Ovary (tissue), 10 donors: ENCODE measurements around the gene HCFC1R1. TPM values are rescaled to one million over a fixed set of nuclear protein-coding genes. Genes with fewer than 3 reads are reported as not detected.
A peak's percentile ranks its signal among the peaks of the same experiment; 100 is the strongest.
"Not testable (repeated sequence)": the region's sequence is repeated elsewhere in the genome, so short reads cannot be mapped to it uniquely, and the experiment has no call there.

Source experiments
- DNase-seq, 5 donors: peaks; one replicate each; pipeline ENCODE4 v3.0.0-alpha.2; 2019 to 2020
- H3K27ac ChIP-seq, 2 donors: fragments of 200-600 bp; one replicate each; pipeline versions ENCODE4 v1.5.1 to v1.8.0; 2019 to 2022
- H3K27me3 ChIP-seq: fragments of 200-600 bp; one replicate; pipeline ENCODE4 v1.8.0; 2022
- H3K36me3 ChIP-seq: fragments of 200-600 bp; sonication (generic); one replicate; pipeline ENCODE4 v1.5.1; 2019
- H3K4me1 ChIP-seq: one replicate; pipeline ENCODE4 v1.8.1; 2013; ENCODE audit warnings: mild to moderate bottlenecking, moderate library complexity; ENCODE audit not compliant: insufficient read depth
- H3K4me3 ChIP-seq: fragments of 200-600 bp; sonication (generic); one replicate; pipeline ENCODE4 v1.5.1; 2017
- H3K9me3 ChIP-seq, 2 donors: fragments of 200-600 bp in 1 of 2; sonication (generic) in 1 of 2; one replicate each; pipeline versions ENCODE4 v1.5.1 to v1.8.1; 2013 to 2019; ENCODE audit warnings: mild to moderate bottlenecking in 1 of 2, moderate library complexity in 1 of 2
- CTCF ChIP-seq, 3 donors: fragments of 450-650 bp in 2 of 3; fragments of 200-600 bp in 1 of 3; IDR thresholded peaks; one replicate each; pipeline versions ENCODE4 v1.5.1 to v1.8.0; 2016 to 2022; ENCODE audit warnings: antibody characterized with exemption in 3 of 3, mild to moderate bottlenecking in 1 of 3
- EP300 ChIP-seq: sonication (generic); formaldehyde crosslinking; IDR thresholded peaks from one replicate; pipeline ENCODE4 v1.6.1; 2017; ENCODE audit warnings: antibody characterized with exemption
- POLR2A ChIP-seq: fragments of 450-650 bp; IDR thresholded peaks from one replicate; pipeline ENCODE4 v1.6.1; 2017; ENCODE audit warnings: antibody characterized with exemption, mild to moderate bottlenecking, moderate library complexity
- WGBS, 3 donors: extraction: QIAGEN DNeasy Blood & Tissue Kit in 1 of 3; methylation state at CpG; one replicate each; pipeline versions ENCODE4 v1.1.5 to v1.1.7; 2013 to 2017; 5-methylcytosine and 5-hydroxymethylcytosine counted together
- intact Hi-C, 4 donors: fragments of 100-400 bp; cut with DNase I; formaldehyde crosslinking; loops; one replicate each; pipeline versions ENCODE4 v1.11.0 to v1.15.1; 2022 to 2023
- long read RNA-seq, 3 donors: library from polyadenylated mRNA in 2 of 3; unstranded in 2 of 3; transcript quantifications; one replicate each; pipeline ENCODE4 v2.0.0 and lab custom pipeline, GENCODE V29; 2021 to 2026
- polyA plus RNA-seq, 2 donors: library from polyadenylated mRNA; stranded (reverse); fragments of 200-250 nt in 1 of 2; fragments of 350-450 nt in 1 of 2; fragmentation: Illumina TruSeq in 1 of 2; extraction: RNeasy Lipid Tissue Mini Kit (QIAGEN cat#74804) in 1 of 2; gene quantifications; one replicate each; pipeline ENCODE4 v1.2.3, GENCODE V29; 2013 to 2014
- total RNA-seq, 7 donors: library from RNA; depleted of rRNA in 2 of 7; stranded (reverse); fragments of >200 nt in 2 of 7; fragmentation: NEBNext Ultra II Directional in 3 of 7; extraction: Animal tissue kit (Norgen Biotek cat#: 25700) in 3 of 7; gene quantifications; one replicate each; pipeline versions ENCODE4 v1.1.0 to v1.2.4, GENCODE V29; 2016 to 2023
- donor health status: DM: no; HTN: no; CAD: no; lungs with moderate emphysema.
- donor health status: DM: no; HTN: no; CAD: no.
- donor health status: Bipolar disorder and iron deficiency.
- donor health status: DM: yes; HTN: yes; CAD: no.
- donor health status: DM: no; HTN: no; CAD: no.
- donor health status: DM: yes; HTN: yes; CAD: no.

Gene HCFC1R1, protein sequence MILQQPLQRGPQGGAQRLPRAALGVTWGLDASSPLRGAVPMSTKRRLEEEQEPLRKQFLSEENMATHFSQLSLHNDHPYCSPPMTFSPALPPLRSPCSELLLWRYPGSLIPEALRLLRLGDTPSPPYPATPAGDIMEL
- 10 to 100 TPM; 15.9 to 73.1 (median 55.1) TPM for total RNA-seq
- polyA plus RNA-seq: 10 to 100 TPM; 27.5 to 82.0 TPM
- long read RNA-seq, donor 1, transcript HCFC1R1-208 (2 exons, 1,365 nt): major isoform, 6 of 13 reads
- long read RNA-seq, donor 1, partial matches to known transcripts: 0 of 13 reads
- long read RNA-seq, donor 1, other reads (novel, unspliced or antisense): 0 of 13 reads
- long read RNA-seq, donor 2, transcript HCFC1R1-201 (4 exons, 965 nt): major isoform, 16 of 32 reads
- long read RNA-seq, donor 2, transcript HCFC1R1-206 (3 exons, 618 nt): minor isoform, 8 of 32 reads
- long read RNA-seq, donor 2, partial matches to known transcripts: 0 of 32 reads
- long read RNA-seq, donor 2, other reads (novel, unspliced or antisense): 0 of 32 reads
- long read RNA-seq, donor 3, transcript HCFC1R1-201 (4 exons, 965 nt): major isoform, 20 of 34 reads
- long read RNA-seq, donor 3, transcript HCFC1R1-206 (3 exons, 618 nt): minor isoform, 6 of 34 reads
- long read RNA-seq, donor 3, partial matches to known transcripts: 1 of 34 reads
- long read RNA-seq, donor 3, other reads (novel, unspliced or antisense): 1 of 34 reads

DNA sequence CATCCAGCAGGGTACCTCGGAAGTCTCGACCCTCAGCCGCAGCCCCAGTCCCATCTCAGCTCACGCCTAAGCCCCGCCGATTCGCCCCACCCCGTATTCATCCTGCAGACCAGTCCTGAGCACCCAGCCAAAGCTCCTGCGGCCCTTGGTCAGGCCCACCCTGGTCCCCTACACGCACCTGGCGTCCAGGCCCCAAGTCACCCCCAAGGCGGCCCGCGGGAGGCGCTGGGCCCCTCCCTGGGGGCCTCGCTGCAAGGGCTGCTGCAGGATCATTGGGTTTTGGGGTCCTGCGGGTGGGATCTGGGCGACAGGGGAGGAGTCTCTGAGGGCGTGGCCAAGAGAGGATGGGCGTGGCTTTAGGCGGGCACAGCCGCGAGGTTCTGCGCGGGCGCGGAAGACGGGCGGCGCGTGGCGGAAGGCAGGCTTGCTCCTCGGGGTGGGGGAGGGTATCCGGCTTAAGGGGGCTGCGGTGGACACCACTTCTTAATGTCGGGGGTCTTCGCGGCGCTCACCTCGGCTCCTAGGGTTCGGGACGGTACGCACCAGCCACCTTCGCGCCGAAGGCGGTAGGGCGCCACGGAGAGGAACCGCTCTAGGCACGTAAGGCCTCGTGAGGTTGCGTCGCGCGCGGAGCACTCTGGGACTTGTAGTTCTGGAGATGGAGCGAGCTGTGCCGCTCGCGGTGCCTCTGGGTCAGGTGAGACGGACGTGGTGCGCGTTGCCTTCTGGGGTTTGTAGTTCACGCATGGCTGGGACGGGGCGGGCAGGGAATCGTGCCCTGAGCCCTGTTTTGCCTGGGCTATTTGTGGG lies at the start of gene HCFC1R1, which contains the start of gene THOC6:
Gene HCFC1R1 (minus strand): TSS at position 274 of the 810 bp plus-strand sequence. CDS start 1 bp downstream, at position 273.
Gene THOC6 (plus strand): TSS at position 367 of the 810 bp plus-strand sequence. CDS start 292 bp downstream, at position 659.
- Histone ChIP-seq H3K27ac (peak within 1 kb of the TSS; percentile 91 to 92), H3K27me3 (no peaks in the 10 kb centered on the region), H3K4me3 (peak within 1 kb of the TSS; percentile 76), H3K4me1 (peaks cover 21% of the 10 kb centered on the region), H3K36me3 (no peaks in the 10 kb centered on the region), H3K9me3 (no peaks in the 10 kb centered on the region)
- WGBS, 3 donors: 0 to 1% (median 0%) methylated on average over 49 to 69 of the region's 69 CpGs
- intact Hi-C loops: loop anchor here in 1 of 4 donors (10.0 kb wide), 1 partner anchor 261 kb away; the partner anchor contains the start of gene ZNF263
- no peak for TF ChIP-seq EP300
- TF ChIP-seq CTCF (IDR thresholded peaks at IDR 0.05): peak in 1 of 3 donors; percentile 18
- peak; percentile 62 for TF ChIP-seq POLR2A
- DNase-seq: peak; percentile 94 to 97 (median 95)

DNA sequence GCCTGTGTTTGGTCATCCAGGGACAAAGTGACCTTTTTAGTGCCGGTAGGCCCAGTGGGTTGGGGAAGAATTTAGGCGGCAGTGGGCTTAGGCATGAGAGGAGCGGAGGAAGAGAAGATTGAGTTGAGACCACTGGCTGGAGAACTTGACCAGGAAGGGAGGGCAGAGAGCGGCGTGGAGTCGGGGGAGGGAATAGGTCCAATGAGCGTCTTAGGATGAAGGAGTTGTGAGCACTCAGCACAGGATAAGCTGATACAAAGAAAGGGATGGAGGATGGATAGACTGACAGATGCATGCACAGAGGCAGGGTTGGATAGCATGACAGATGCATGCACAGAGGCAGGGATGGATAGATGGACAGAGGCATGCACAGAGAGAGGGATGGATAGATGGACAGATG lies 49.7 kb upstream of the HCFC1R1 start:
- TF ChIP-seq CTCF (IDR thresholded peaks at IDR 0.05): no peak
- no peak for TF ChIP-seq POLR2A
- TF ChIP-seq EP300: no peak
- Histone ChIP-seq H3K27ac (no peak overlapping the region), H3K27me3 (no peaks in the 10 kb centered on the region), H3K36me3 (no peaks in the 10 kb centered on the region), H3K4me1 (no peaks in the 10 kb centered on the region), H3K4me3 (no peak overlapping the region), H3K9me3 (no peaks in the 10 kb centered on the region)
- no peak for DNase-seq
- intact Hi-C loops: no loop called here
- 77 to 83% (median 82%) methylated on average over 7 of the region's 7 CpGs for WGBS, 3 donors

- H3K4me3 ChIP-seq, intact Hi-C loops, H3K4me1 ChIP-seq, H3K9me3 ChIP-seq, H3K27ac ChIP-seq, H3K27me3 ChIP-seq, DNase-seq, H3K36me3 ChIP-seq: not testable (repeated sequence)
- WGBS, 3 donors: 84 to 86% (median 85%) methylated on average over 8 to 16 of the region's 18 CpGs
These were observed 49.0 kb upstream of the HCFC1R1 start for GRCh38 chr16:3072576-3073263.

DNA sequence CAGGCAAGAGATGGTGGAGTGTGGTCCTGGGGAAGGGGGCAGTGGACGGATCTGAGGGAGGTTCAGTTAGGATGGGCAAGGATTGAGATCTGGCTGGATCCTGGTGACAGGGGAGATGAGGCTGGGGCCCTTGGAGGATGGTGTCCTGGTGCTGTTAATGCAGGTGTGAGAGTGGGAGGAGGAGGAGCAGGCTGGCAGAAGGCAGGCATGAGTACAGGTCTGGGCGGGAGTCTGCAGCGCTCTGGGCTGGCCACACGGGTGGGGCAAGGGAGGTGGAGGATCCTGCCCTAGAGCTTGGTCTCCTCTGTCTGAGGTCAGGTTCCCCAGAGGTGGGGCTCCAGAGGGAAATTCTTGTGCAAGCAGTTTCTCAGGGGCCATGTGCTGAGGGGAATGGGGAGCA lies 48.4 kb upstream of the HCFC1R1 start:
- 64 to 77% (median 73%) methylated on average over 3 to 4 of the region's 4 CpGs for WGBS, 3 donors

DNA sequence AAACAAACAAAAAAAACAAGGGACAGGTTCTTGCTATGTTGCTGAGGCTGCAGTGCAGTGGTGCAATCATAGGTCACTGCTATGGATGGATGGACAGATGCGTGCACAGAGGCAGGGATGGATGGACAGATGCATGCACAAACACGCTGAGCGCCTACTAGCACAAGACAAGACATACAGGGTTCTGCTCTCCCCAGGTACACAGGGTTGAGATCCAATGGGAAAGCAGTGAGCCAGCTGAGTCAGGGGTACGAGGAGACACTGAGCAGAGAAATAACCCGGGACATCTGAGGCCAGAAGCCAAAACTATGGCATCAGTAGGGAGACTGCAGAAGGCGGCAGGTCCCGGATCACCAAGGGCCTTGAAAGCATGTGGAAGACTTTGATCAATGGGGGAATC lies 47.9 kb upstream of the HCFC1R1 start:
- Histone ChIP-seq H3K4me1 (no peaks in the 10 kb centered on the region), H3K27ac (no peak overlapping the region), H3K4me3 (no peak overlapping the region), H3K9me3 (no peaks in the 10 kb centered on the region), H3K27me3 (no peaks in the 10 kb centered on the region), H3K36me3 (no peaks in the 10 kb centered on the region)
- no peak for DNase-seq
- WGBS, 3 donors: 78 to 91% (median 85%) methylated on average over 7 of the region's 7 CpGs
- TF ChIP-seq CTCF (IDR thresholded peaks at IDR 0.05) (no peak), EP300 (no peak)
- intact Hi-C loops: no loop called here

More for the DNA sequence above, 48.4 kb upstream of the HCFC1R1 start:
- DNase-seq, H3K9me3 ChIP-seq, H3K4me3 ChIP-seq, H3K27ac ChIP-seq, intact Hi-C loops, H3K27me3 ChIP-seq, H3K4me1 ChIP-seq, H3K36me3 ChIP-seq: not testable (repeated sequence)
